ENCODE measurements around the gene JAKMIP2. TPM values are rescaled to one million over a fixed set of nuclear protein-coding genes. Genes with fewer than 3 reads are reported as not detected.
"Not testable (repeated sequence)": the region's sequence is repeated elsewhere in the genome, so short reads cannot be mapped to it uniquely, and the experiment has no call there.

JAKMIP2 gene
- polyA plus RNA-seq, 3 donors: 4.5 to 5.0 (median 4.9) TPM

DNA sequence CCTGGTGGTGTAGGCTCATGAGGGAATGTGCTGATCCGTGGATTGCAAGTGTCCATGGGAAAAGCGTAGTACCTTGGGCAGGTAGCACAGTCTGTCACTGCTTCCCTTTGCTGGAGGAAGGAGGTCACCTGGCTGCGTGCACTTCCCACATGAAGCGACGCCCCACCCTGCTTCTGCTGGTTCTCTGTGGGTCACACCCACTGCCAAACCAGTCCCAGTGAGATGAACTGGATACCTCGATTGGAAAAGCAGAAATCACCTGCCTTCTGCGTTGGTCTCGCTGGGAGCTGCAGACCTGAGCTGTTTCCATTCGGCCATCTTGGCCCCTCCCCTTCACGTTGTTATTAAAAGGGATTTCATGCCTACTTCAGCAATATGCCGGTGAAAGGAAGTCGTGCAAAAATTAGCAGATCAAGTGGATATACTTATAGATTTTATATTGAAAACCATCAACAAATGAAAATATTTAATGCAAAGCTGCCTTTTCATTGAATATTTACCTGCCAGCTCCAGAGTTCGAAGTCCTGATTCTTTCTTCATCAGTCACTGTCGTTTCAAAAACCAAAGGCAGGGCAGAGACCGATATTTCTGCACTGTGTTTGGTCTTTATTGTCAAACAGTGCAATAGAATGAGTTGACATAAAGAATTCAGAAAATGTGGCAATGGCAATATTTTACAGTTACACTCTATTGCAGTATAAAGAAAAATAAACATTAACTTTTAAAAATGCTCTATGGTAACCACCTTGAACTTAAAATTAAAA is 123.2 kb downstream of the JAKMIP2 start:
- DNase-seq: no peak

DNA sequence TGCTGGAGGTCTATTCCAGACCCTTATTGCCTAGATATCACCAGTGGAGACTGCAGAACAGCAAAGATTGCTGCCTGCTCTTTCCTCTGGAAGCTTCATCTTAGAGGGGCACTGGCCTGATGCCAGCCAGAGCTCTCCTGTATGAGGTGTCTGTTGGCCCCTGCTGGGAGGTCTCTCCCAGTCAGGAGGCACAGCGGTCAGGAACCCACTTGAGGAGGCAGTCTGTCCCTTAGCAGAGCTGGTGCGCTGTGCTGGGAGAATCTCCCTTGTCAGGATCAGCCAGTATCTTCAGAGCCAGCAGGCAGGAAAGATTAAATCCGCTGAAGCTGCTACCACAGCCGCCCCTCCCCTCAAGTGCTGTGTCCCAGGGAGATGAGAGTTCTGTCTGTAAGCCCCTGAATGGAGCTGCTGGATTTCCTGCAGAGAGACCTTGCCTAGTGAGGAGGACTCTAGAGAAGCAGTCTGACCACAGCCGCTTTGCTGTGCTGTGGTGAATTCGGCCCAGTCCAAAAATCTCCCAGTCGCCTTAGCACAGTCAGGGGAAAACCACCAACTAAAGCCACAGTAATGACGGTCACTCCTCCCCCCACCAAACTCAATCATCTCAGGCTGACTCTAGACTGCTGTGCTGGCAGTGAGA is 124.1 kb downstream of the JAKMIP2 start:
- no peak for DNase-seq

GRCh38 chr5:147648597-147648996 is 133.9 kb downstream of the JAKMIP2 start:
- no peak for DNase-seq

- no peak for DNase-seq
Observed at GRCh38 chr5:147645197-147645596, 137.3 kb downstream of the JAKMIP2 start.

DNA sequence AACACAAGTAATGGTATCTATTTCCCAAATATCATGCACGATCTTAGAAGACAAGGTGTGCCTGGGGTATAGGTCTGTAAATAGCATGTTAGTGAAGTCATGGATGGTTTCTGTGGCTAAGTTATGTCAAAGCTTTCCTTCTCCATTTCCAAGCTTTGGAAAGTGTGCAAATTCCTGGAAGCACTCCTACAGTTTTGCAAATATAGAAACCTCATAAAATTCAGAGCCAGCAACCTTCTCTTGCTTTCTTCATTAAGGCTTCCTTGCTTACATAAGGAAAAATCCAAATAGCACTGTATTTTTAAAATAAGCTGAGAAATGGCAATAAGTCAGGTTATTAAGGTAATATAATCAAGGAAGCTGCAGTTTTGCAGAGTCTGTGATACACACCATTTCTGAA is 138.1 kb downstream of the JAKMIP2 start:
- no peak for DNase-seq

- DNase-seq: no peak
Observed at GRCh38 chr5:147643142-147643541, 139.4 kb downstream of the JAKMIP2 start.

DNA sequence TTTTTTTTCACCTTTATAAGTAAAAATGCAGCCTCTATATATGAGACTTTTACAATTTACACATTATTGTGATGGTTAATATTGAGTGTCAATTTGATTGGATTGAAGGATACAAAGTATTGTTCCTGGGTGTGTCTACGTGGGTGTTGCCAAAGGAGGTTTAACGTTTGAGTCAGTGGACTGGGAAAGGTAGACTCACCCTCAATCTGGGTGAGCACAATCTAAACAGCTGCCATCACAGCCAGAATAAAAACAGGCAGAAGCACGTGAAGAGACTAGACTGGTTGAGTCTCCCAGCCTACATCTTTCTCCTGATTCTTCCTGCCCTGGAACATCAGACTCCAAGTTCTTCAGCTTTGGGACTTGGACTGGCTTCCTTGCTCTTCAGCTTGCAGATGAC is 139.9 kb downstream of the JAKMIP2 start:
- no peak for DNase-seq

GRCh38 chr5:147639321-147639720 is 143.2 kb downstream of the JAKMIP2 start:
- no peak for DNase-seq

- DNase-seq: no peak
Observed at GRCh38 chr5:147636729-147636984, 145.9 kb downstream of the JAKMIP2 start.

DNA sequence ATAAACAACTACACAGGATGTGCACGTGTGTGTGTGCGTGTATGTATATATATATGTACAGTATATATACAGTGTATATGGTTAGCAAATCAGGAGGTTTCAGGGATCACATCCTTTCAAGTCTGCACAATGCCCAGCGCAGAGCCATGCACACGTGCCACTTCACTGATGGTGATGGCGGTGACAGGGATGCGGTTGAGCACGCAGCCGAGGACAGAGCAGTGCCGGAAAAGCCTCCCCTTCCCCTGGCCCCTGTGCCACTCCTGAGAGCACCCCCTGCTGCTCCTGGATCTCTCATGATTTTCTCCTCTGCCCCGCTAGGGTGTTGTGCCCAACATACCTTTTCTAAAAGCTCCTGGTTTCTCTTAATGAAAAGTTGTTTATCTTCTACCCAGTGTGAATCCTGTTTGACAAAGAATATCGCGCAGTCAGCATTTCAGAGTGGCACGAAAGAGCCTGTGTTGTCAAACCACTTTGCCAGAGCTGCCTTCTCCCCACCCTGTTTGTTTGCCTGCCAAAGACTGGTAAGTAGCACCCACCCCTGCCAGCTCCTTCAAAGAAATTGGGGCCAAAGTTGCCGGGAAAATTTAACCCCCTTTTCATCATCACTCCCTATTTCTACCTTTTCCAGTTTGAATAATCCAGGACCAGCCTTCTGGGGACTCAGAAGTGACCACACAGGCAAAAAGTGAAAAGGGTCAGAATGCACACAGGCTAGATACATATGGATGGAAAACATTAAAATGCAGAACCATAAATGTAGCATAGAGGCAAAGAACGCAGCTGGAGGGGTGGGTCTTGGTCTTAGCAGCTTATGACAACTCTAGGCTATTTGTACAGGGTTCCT is 146.4 kb downstream of the JAKMIP2 start:
- no peak for DNase-seq

GRCh38 chr5:147635439-147635838 is 147.1 kb downstream of the JAKMIP2 start:
- not testable (repeated sequence) for DNase-seq

- DNase-seq: no peak
Observed at GRCh38 chr5:147633173-147633572, 149.4 kb downstream of the JAKMIP2 start.

GRCh38 chr5:147631428-147632003 is 151.0 kb downstream of the JAKMIP2 start:
- DNase-seq: no peak

GRCh38 chr5:147629196-147629595 is 153.3 kb downstream of the JAKMIP2 start:
- DNase-seq: no peak

DNA sequence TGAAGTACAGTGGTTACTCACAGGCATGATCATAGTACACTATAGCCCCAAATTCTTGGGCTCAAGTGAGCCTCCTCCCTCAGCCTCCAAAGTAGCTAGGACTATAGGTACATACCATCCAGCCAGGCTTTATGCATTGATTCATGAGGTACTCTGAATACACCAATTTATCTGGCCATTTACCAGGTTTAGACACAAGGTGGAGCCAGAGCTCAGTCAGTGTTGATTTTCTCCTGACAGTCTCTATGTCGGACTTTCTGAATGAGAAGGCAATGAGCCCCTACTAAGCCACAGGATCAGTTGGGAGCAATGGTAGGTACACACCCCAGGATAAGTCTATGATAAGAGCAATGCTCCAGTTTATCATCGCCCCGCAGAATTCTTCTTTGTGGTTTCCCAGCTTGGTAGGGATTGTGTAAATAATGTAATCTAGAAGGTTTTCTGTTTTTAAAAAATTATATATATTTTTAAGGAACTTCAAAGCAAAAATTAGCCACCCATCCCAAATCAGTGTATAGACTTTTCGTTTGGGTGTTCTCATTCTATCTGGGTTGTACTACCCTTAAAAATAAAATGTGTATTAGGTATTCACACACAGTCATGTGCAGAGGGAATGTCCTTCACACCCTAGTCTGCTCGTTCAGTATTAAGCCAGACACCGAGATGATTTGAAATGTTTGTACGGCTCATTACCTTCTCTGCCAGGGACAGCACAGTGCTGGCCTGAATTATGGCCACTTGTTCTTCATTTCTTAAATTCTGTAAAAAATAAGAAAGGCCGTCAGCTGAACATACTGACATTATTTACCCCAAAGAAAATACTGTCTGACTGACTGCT is 154.3 kb downstream of the JAKMIP2 start:
- DNase-seq: peak; percentile 77

DNA sequence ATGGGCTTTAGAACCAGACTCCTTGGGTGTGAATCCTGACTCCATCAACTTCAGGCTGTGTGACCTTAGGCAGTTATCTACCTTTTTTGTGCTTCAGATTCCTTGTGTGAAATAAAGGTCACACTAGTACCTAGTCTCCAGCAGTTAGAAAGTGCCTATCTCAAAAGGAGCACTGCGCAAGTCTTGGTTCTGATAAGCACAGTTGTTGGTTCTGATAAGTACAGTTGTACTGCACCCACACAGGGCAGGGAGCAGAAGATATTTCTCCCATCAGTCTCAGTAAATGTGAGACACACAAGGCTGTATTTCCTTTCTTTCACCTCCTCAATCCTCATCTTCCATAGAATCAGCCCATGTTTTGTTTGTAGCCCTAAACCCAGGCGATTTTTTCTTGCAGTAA is 156.1 kb downstream of the JAKMIP2 start:
- no peak for DNase-seq

DNA sequence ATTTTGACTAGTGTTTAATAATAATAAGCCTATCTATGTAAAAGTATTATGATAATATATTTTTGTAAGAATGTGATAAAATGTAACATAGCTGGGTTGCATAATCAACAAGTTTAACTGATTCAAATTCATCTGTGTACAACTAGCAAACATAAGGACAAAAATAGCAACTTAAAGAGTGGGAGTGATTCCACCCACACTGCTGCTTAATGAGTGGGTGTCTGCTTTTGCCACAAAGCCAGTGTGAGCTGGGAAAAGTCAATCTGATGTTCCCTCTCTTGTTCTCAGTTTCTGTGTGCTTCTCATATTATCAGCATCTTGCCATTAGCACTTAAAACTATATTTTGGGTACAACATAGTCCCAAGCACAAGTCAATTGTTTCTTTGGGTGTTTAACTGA is 161.5 kb downstream of the JAKMIP2 start:
- DNase-seq: no peak

DNA sequence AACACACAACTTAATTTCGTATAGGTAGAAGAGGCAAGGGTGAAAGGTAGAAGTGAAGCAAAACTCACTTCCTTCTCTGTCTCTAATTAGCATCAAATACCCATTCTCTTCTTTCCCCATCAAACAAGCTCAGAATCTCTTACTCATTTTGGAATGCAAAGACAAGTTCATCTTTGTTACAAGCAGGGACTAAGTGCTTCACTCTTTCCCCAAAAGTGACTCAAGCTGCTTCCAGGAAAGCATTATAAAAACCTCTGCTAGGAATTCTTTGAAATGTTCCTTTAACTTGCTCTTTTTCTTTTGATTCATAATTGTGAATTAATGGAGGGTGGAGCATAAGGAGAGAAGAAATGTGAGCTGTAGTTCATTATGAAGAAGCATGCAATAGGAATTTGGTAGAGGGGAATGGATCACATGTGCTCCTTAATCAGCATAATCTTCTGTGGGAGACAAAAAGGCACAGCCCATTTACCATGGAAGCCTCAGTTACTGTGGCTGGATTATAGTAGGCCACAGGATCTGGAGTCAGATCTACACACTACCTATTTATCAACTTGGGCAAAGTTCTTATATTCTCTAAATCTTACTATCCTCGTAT is 163.1 kb downstream of the JAKMIP2 start:
- no peak for DNase-seq

DNA sequence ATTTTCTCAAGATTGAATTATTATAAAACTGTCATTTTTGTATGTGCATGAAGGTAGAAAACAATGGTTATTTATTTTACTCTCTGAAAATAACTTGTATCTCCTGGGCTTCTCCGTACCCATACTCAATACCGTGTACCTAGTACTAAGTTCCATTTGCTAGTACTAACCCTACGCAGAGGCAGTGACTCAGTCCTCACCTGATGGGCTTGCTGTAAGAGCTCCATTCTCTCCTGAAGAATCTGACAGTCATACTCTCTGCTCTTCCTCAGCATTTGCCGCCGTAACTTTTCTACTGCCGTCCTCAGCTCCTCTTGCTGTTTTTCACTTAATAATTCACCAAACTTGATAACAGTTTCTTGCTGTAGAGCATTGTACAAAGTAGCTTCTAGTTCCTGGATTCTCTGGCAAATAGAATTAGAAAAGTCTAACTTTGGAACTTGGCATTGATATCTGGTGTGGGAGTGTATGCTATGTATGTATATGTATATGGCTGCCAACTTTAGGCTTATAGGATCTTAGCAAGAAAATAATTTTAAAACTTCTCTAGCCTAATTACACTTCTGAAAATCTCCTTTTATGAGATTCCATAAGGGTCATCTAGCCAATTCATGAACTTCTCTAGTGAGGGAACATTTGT is 164.7 kb downstream of the JAKMIP2 start:
- no peak for DNase-seq

- DNase-seq: no peak
Observed at GRCh38 chr5:147617191-147617606, 165.3 kb downstream of the JAKMIP2 start.

DNA sequence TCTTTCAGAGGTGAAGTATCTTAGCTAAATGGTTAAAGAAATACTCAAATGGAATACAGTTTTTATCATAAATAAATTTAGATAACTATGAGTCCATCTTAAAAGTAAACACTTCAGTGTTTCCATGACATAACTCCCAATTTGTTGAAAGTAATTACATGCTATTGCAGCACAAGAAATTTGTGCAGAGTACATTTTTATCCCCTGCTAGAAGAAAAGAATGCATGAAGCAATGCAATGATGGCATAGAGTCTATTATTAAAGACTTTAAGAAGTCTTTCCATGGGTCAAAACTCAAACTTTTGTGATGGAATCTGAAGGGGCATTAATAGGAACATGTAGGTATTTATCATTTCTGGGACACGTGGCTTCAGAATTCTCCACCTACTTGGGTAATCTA is 166.1 kb downstream of the JAKMIP2 start:
- no peak for DNase-seq

Measured in renal pelvis (tissue), 4 donors.